K562 (cell line): ENCODE results near the gene DNAJB13. TPM values are rescaled to one million over a fixed set of nuclear protein-coding genes. Genes with fewer than 3 reads are reported as not detected.

Source experiments
- ADNP ChIP-seq: fragments of 200-800 bp; sonication (Bioruptor generic); IDR thresholded peaks from 2 replicates; pipeline ENCODE4 v1.6.1; 2016; ENCODE audit warnings: missing genetic modification characterization, missing compliant biosample characterization
- ETV1 ChIP-seq: fragments of 450-650 bp; conservative IDR thresholded peaks from 2 replicates; pipeline ENCODE4 v1.6.1; 2016; ENCODE audit warnings: missing genetic modification characterization, control low read depth, low read depth, missing compliant biosample characterization
- KAT7 ChIP-seq: sonication (generic); formaldehyde crosslinking; IDR thresholded peaks from 2 replicates; pipeline ENCODE4 v1.8.0; 2022; ENCODE audit warnings: missing genetic modification reagents, mild to moderate bottlenecking, borderline replicate concordance
- MCM7 ChIP-seq, 2 experiments: fragments of 450-650 bp; IDR thresholded peaks; 2 replicates each; pipeline ENCODE4 v1.6.1; 2016 to 2018
- OTX1 ChIP-seq: fragments of 450-650 bp; formaldehyde crosslinking; IDR thresholded peaks from 2 replicates; pipeline ENCODE4 v1.4.0; 2022; ENCODE audit warnings: mild to moderate bottlenecking
- POLR2H ChIP-seq: IDR thresholded peaks from 2 replicates; pipeline ENCODE4 v1.6.1; 2016; ENCODE audit warnings: missing genetic modification characterization, low read depth, mild to moderate bottlenecking, control low read depth, missing compliant biosample characterization, moderate library complexity
- PYGO2 ChIP-seq: fragments of 450-650 bp; IDR thresholded peaks from 2 replicates; pipeline ENCODE4 v1.6.1; 2016; ENCODE audit warnings: mild to moderate bottlenecking, missing genetic modification characterization, moderate library complexity, missing compliant biosample characterization
- SMARCA4 ChIP-seq: fragments of 450-650 bp; IDR thresholded peaks from 2 replicates; pipeline ENCODE4 v1.6.1; 2016
- SUPT5H ChIP-seq: fragments of 450-650 bp; IDR thresholded peaks from 2 replicates; pipeline ENCODE4 v1.6.1; 2016
- ZNF589 ChIP-seq: fragments of 200-800 bp; sonication (Bioruptor generic); IDR thresholded peaks from 2 replicates; pipeline ENCODE4 v1.6.1; 2016; ENCODE audit warnings: low read depth, missing genetic modification characterization, missing compliant biosample characterization
- ZNF76 ChIP-seq: fragments of 250-450 bp; sonication (Bioruptor Pico); IDR thresholded peaks from 2 replicates; pipeline ENCODE4 v1.4.0; 2020; ENCODE audit warnings: mild to moderate bottlenecking, moderate library complexity, borderline replicate concordance
- ZNF780A ChIP-seq: fragments of 250-450 bp; sonication (Bioruptor Pico); IDR thresholded peaks from 2 replicates; pipeline ENCODE4 v1.5.0; 2021; ENCODE audit warnings: mild to moderate bottlenecking
- polyA plus RNA-seq, 8 experiments: library from polyadenylated mRNA; depleted of rRNA in 4 of 8; stranded (reverse) in 5 of 8; unstranded in 3 of 8; fragments of >200 nt; fragmentation: Nextera tagmentation in 2 of 8; fragmentation: Illumina TruSeq in 1 of 8; extraction: Ambion mirVana in 2 of 8; extraction: Trizol in 1 of 8; gene quantifications; 2 replicates each; pipeline versions ENCODE4 v1.2.1 to v1.2.3, GENCODE V29; 2011 to 2014; ENCODE audit warnings: inconsistent platforms in 1 of 8, missing spikeins in 1 of 8
- total RNA-seq, 7 experiments: library from RNA; depleted of rRNA in 6 of 7; stranded (reverse); fragments of >200 nt in 6 of 7; fragmentation: Illumina TruSeq in 2 of 7; extraction: Trizol in 2 of 7; gene quantifications; 2 replicates each; pipeline versions ENCODE4 v1.2.1 to v1.2.3, GENCODE V29; 2011 to 2021; ENCODE audit warnings: low replicate concordance in 1 of 7
- TF ChIP-seq, protein P1 (sequence below): fragments of 200-600 bp; sonication (generic); IDR thresholded peaks from one replicate; pipeline ENCODE4 v1.6.1; 2012; ENCODE audit warnings: mild to moderate bottlenecking, low read depth, low read length, inconsistent platforms
- TF ChIP-seq, protein P2 (sequence below): sonication (generic); formaldehyde crosslinking; IDR thresholded peaks from 2 replicates; pipeline ENCODE4 v1.8.1; 2022; ENCODE audit warnings: missing genetic modification reagents
- TF ChIP-seq, protein P3 (sequence below): fragments of 450-650 bp; IDR thresholded peaks from 2 replicates; pipeline ENCODE4 v1.6.1; 2014; ENCODE audit warnings: low read depth, mild to moderate bottlenecking, moderate library complexity, borderline replicate concordance

DNAJB13 gene
- total and polyA plus RNA-seq, 9 of the 15 experiments (the other 6 are each of a cell fraction or from before 2014, with no cell fraction given), result 0.14 TPM; not detected in 8

DNA sequence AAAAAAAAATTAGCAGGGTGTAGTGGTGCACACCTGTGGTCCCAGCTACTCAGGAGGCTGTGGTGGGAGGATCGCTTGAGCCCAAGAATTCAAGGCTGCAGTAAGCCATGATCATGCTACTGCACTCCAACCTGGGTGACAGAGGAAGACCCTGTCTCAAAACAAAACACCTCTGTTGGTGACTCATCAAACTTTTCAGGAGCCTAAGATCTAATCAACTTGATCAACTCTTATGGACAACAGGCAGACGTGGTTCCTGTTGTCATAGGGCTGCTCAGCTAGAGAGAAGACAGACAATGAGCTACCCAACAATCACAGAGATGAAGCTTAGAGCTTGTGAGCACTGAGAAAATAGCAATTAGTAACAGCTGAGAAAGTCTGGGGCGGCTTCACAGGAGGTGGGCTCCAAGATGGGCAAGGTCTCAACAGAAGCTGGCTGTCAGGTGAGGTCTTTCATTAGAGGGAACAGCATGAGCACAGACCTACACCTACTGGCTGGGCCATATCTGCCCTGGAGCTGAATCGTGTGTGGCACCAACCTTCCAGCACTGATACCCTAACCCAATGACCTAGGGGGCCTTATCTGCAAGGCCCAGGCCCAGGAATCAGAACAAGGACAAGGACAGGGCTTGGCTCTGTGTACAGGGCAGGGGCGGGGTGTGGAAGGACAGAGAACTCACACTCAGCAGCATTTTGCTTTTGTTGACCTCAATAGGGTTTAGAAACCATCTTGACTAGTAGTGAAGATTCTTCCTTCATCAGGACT, 65.3 kb downstream of the DNAJB13 start (continued):
- no peak for TF ChIP-seq ZNF76 (CRISPR knock-in tag)
- TF ChIP-seq OTX1 (CRISPR knock-in tag), result no peak
- TF ChIP-seq ETV1 (tag), result no peak
- TF ChIP-seq MCM7 (IDR thresholded peaks at IDR 0.05), result no peak
- TF ChIP-seq SMARCA4, result peak; percentile 87
- no peak for TF ChIP-seq ADNP (tag)
- TF ChIP-seq, protein P1, sequence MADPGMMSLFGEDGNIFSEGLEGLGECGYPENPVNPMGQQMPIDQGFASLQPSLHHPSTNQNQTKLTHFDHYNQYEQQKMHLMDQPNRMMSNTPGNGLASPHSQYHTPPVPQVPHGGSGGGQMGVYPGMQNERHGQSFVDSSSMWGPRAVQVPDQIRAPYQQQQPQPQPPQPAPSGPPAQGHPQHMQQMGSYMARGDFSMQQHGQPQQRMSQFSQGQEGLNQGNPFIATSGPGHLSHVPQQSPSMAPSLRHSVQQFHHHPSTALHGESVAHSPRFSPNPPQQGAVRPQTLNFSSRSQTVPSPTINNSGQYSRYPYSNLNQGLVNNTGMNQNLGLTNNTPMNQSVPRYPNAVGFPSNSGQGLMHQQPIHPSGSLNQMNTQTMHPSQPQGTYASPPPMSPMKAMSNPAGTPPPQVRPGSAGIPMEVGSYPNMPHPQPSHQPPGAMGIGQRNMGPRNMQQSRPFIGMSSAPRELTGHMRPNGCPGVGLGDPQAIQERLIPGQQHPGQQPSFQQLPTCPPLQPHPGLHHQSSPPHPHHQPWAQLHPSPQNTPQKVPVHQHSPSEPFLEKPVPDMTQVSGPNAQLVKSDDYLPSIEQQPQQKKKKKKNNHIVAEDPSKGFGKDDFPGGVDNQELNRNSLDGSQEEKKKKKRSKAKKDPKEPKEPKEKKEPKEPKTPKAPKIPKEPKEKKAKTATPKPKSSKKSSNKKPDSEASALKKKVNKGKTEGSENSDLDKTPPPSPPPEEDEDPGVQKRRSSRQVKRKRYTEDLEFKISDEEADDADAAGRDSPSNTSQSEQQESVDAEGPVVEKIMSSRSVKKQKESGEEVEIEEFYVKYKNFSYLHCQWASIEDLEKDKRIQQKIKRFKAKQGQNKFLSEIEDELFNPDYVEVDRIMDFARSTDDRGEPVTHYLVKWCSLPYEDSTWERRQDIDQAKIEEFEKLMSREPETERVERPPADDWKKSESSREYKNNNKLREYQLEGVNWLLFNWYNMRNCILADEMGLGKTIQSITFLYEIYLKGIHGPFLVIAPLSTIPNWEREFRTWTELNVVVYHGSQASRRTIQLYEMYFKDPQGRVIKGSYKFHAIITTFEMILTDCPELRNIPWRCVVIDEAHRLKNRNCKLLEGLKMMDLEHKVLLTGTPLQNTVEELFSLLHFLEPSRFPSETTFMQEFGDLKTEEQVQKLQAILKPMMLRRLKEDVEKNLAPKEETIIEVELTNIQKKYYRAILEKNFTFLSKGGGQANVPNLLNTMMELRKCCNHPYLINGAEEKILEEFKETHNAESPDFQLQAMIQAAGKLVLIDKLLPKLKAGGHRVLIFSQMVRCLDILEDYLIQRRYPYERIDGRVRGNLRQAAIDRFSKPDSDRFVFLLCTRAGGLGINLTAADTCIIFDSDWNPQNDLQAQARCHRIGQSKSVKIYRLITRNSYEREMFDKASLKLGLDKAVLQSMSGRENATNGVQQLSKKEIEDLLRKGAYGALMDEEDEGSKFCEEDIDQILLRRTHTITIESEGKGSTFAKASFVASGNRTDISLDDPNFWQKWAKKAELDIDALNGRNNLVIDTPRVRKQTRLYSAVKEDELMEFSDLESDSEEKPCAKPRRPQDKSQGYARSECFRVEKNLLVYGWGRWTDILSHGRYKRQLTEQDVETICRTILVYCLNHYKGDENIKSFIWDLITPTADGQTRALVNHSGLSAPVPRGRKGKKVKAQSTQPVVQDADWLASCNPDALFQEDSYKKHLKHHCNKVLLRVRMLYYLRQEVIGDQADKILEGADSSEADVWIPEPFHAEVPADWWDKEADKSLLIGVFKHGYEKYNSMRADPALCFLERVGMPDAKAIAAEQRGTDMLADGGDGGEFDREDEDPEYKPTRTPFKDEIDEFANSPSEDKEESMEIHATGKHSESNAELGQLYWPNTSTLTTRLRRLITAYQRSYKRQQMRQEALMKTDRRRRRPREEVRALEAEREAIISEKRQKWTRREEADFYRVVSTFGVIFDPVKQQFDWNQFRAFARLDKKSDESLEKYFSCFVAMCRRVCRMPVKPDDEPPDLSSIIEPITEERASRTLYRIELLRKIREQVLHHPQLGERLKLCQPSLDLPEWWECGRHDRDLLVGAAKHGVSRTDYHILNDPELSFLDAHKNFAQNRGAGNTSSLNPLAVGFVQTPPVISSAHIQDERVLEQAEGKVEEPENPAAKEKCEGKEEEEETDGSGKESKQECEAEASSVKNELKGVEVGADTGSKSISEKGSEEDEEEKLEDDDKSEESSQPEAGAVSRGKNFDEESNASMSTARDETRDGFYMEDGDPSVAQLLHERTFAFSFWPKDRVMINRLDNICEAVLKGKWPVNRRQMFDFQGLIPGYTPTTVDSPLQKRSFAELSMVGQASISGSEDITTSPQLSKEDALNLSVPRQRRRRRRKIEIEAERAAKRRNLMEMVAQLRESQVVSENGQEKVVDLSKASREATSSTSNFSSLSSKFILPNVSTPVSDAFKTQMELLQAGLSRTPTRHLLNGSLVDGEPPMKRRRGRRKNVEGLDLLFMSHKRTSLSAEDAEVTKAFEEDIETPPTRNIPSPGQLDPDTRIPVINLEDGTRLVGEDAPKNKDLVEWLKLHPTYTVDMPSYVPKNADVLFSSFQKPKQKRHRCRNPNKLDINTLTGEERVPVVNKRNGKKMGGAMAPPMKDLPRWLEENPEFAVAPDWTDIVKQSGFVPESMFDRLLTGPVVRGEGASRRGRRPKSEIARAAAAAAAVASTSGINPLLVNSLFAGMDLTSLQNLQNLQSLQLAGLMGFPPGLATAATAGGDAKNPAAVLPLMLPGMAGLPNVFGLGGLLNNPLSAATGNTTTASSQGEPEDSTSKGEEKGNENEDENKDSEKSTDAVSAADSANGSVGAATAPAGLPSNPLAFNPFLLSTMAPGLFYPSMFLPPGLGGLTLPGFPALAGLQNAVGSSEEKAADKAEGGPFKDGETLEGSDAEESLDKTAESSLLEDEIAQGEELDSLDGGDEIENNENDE, result no peak
- TF ChIP-seq, protein P2, sequence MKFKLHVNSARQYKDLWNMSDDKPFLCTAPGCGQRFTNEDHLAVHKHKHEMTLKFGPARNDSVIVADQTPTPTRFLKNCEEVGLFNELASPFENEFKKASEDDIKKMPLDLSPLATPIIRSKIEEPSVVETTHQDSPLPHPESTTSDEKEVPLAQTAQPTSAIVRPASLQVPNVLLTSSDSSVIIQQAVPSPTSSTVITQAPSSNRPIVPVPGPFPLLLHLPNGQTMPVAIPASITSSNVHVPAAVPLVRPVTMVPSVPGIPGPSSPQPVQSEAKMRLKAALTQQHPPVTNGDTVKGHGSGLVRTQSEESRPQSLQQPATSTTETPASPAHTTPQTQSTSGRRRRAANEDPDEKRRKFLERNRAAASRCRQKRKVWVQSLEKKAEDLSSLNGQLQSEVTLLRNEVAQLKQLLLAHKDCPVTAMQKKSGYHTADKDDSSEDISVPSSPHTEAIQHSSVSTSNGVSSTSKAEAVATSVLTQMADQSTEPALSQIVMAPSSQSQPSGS, result no peak
- TF ChIP-seq SUPT5H, result no peak
- TF ChIP-seq KAT7 (CRISPR knock-in tag), result no peak
- TF ChIP-seq ZNF780A (CRISPR knock-in tag), result no peak
- TF ChIP-seq ZNF589, result no peak
- TF ChIP-seq PYGO2 (tag), result no peak
- TF ChIP-seq POLR2H (tag), result no peak
- TF ChIP-seq, protein P3, sequence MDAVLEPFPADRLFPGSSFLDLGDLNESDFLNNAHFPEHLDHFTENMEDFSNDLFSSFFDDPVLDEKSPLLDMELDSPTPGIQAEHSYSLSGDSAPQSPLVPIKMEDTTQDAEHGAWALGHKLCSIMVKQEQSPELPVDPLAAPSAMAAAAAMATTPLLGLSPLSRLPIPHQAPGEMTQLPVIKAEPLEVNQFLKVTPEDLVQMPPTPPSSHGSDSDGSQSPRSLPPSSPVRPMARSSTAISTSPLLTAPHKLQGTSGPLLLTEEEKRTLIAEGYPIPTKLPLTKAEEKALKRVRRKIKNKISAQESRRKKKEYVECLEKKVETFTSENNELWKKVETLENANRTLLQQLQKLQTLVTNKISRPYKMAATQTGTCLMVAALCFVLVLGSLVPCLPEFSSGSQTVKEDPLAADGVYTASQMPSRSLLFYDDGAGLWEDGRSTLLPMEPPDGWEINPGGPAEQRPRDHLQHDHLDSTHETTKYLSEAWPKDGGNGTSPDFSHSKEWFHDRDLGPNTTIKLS, result no peak
